Measurements from ENCODE around the gene ATF6B.
"Not testable (repeated sequence)": the region's sequence is repeated elsewhere in the genome, so short reads cannot be mapped to it uniquely, and the experiment has no call there.

- not testable (repeated sequence) for TF ChIP-seq POLR2A (IDR thresholded peaks at IDR 0.05; ENCODE audit: insufficient read depth in 1 of 2, low read depth in 2 of 2, low read length in 2 of 2); PRDM15 (CRISPR knock-in tag; IDR thresholded peaks at IDR 0.05); ZNF747 (CRISPR knock-in tag; IDR thresholded peaks at IDR 0.05; ENCODE audit: borderline replicate concordance); MAZ (IDR thresholded peaks at IDR 0.05; ENCODE audit: borderline replicate concordance, low read depth, low read length); MAZ (CRISPR knock-in tag; IDR thresholded peaks at IDR 0.05; ENCODE audit: low read depth); SNAPC5 (CRISPR knock-in tag; IDR thresholded peaks at IDR 0.05; ENCODE audit: borderline replicate concordance); EP300 (IDR thresholded peaks at IDR 0.05; ENCODE audit: low read depth in 2 of 2, low read length in 2 of 2); EP300 (CRISPR knock-in tag; IDR thresholded peaks at IDR 0.05; ENCODE audit: borderline replicate concordance); RNF219 (CRISPR knock-in tag; IDR thresholded peaks at IDR 0.05); NFATC3 (CRISPR knock-in tag; IDR thresholded peaks at IDR 0.05); NFE2 (CRISPR knock-in tag; IDR thresholded peaks at IDR 0.05); ZNF205 (CRISPR knock-in tag; IDR thresholded peaks at IDR 0.05); ETS1 (CRISPR knock-in tag; IDR thresholded peaks at IDR 0.05)
- TF ChIP-seq, protein P1, sequence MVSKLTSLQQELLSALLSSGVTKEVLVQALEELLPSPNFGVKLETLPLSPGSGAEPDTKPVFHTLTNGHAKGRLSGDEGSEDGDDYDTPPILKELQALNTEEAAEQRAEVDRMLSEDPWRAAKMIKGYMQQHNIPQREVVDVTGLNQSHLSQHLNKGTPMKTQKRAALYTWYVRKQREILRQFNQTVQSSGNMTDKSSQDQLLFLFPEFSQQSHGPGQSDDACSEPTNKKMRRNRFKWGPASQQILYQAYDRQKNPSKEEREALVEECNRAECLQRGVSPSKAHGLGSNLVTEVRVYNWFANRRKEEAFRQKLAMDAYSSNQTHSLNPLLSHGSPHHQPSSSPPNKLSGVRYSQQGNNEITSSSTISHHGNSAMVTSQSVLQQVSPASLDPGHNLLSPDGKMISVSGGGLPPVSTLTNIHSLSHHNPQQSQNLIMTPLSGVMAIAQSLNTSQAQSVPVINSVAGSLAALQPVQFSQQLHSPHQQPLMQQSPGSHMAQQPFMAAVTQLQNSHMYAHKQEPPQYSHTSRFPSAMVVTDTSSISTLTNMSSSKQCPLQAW (CRISPR knock-in tag; IDR thresholded peaks at IDR 0.05): not testable (repeated sequence)
Observed at GRCh38 chr6:32067521-32067920, 60.5 kb downstream of the ATF6B start.

All from HepG2 (cell line).